RWPE1 (cell line): ENCODE results near the gene NXT1.
A peak's percentile ranks its signal among the peaks of the same experiment; 100 is the strongest.

Experiments
- CTCF ChIA-PET: fragments of 350-600 bp; sonication (Branson Sonifier 250); formaldehyde crosslinking; extraction: SDS; loops from one replicate; lab custom pipeline; 2021; lab: Yijun Ruan, JAX
- POLR2A ChIA-PET: fragments of 400-600 bp; formaldehyde crosslinking; extraction: SDS; loops from one replicate; lab custom pipeline; 2020; ENCODE audit warnings: antibody characterized with exemption; ENCODE audit not compliant: low non-redundant PET; lab: Yijun Ruan, JAX
- DNase-seq: peaks from one replicate; pipeline ENCODE4 v3.0.0; 2012; ENCODE audit warnings: low spot score
- H3K27ac ChIP-seq: fragments of 450-650 bp; 2 replicates; pipeline ENCODE4 v1.5.1; 2017
- CTCF ChIP-seq: fragments of 450-650 bp; conservative IDR thresholded peaks from 2 replicates; pipeline ENCODE4 v1.5.1; 2017; ENCODE audit warnings: low read depth, mild to moderate bottlenecking

Gene NXT1

GRCh38 chr20:23336476-23336875 lies 14.1 kb upstream of the NXT1 start:
- CTCF ChIA-PET = no interaction called here
- POLR2A ChIA-PET = no interaction called here
- no peak for TF ChIP-seq CTCF
- no peak overlapping the region for H3K27ac ChIP-seq
- no peak for DNase-seq

GRCh38 chr20:23337312-23337711 lies 13.3 kb upstream of the NXT1 start:
- POLR2A ChIA-PET = no interaction called here
- CTCF ChIA-PET = interaction anchor here (0.6 to 0.8 kb wide), 2 partner anchors 13 to 102 kb away, joined by 3 read pairs; no protein-coding TSS in a partner anchor
- no peak overlapping the region for H3K27ac ChIP-seq
- no peak for DNase-seq
- TF ChIP-seq CTCF = no peak

- H3K27ac ChIP-seq = no peak overlapping the region
- POLR2A ChIA-PET = interaction anchor here (1.1 kb wide), 1 partner anchor 650 kb away, joined by 3 read pairs; no protein-coding TSS in a partner anchor
- no peak for TF ChIP-seq CTCF
- DNase-seq = no peak
- CTCF ChIA-PET = interaction anchor here (0.7 to 2.9 kb wide), 8 partner anchors 10 to 649 kb away, joined by 3 to 35 read pairs (median 4); partner anchors contain the start of genes NXT1 and THBD
These were observed 10.6 kb upstream of the NXT1 start for GRCh38 chr20:23339986-23340385.

- POLR2A ChIA-PET = interaction anchor here (1.1 kb wide), 1 partner anchor 651 kb away, joined by 3 read pairs; no protein-coding TSS in a partner anchor
- no peak overlapping the region for H3K27ac ChIP-seq
- CTCF ChIA-PET = interaction anchor here (0.6 to 2.9 kb wide), 17 partner anchors 8 to 1006 kb away, joined by 3 to 35 read pairs (median 3); partner anchors contain the start of genes NXT1 and THBD
- DNase-seq = peak; percentile 79
- peak; percentile 86 for TF ChIP-seq CTCF
These were observed 10.1 kb upstream of the NXT1 start for GRCh38 chr20:23340524-23340923.

GRCh38 chr20:23341073-23341472 lies 9.5 kb upstream of the NXT1 start:
- POLR2A ChIA-PET = interaction anchor here (0.8 to 1.1 kb wide), 2 partner anchors 9 to 652 kb away, joined by 3 read pairs; no protein-coding TSS in a partner anchor
- TF ChIP-seq CTCF = no peak
- no peak for DNase-seq
- no peak overlapping the region for H3K27ac ChIP-seq
- CTCF ChIA-PET = interaction anchor here (0.6 to 2.9 kb wide), 19 partner anchors 9 to 1007 kb away, joined by 3 to 35 read pairs (median 4); partner anchors contain the start of genes NXT1 and THBD

- DNase-seq = no peak
- POLR2A ChIA-PET = no interaction called here
- H3K27ac ChIP-seq = no peak overlapping the region
- CTCF ChIA-PET = no interaction called here
- no peak for TF ChIP-seq CTCF
These were observed 7.0 kb upstream of the NXT1 start for GRCh38 chr20:23343590-23343989.
